ENCODE results near the gene ZSWIM3. TPM values are rescaled to one million over a fixed set of nuclear protein-coding genes. Genes with fewer than 3 reads are reported as not detected.
A peak's percentile ranks its signal among the peaks of the same experiment; 100 is the strongest.

Gene ZSWIM3
- total RNA-seq, 4 donors from 2014 or later = 1.3 to 3.3 (median 2.1) TPM

- Histone ChIP-seq H3K27ac (peak overlapping the region; percentile 46 to 67 (median 56)), H3K4me3 (peak overlapping the region in 2 of 4 donors; percentile 0 to 6), H3K4me1 (peaks cover 11 to 27% of the 10 kb centered on the region in 2 donors), H3K27me3 (no peaks in the 10 kb centered on the region), H3K36me3 (no peaks in the 10 kb centered on the region), H3K9me3 (no peaks in the 10 kb centered on the region)
- TF ChIP-seq POLR2A (IDR thresholded peaks at IDR 0.05) (no peak), CTCF (IDR thresholded peaks at IDR 0.05 in 4 of 5, conservative IDR thresholded peaks at IDR 0.05 in 1 of 5) (no peak)
- in situ Hi-C loops (cut with MboI; ENCODE audit: low sequenced_read_pairs in 4 of 4) = no loop called here
- intact Hi-C loops (cut with DNase I; ENCODE audit: low total_unique reads) = no loop called here
- peak; percentile 36 to 61 for DNase-seq
- ATAC-seq = peak; percentile 71 to 74
Measured at GRCh38 chr20:45924391-45925261, 67.2 kb downstream of the ZSWIM3 start.

- TF ChIP-seq POLR2A (IDR thresholded peaks at IDR 0.05) (no peak), CTCF (IDR thresholded peaks at IDR 0.05 in 4 of 5, conservative IDR thresholded peaks at IDR 0.05 in 1 of 5) (no peak)
- Histone ChIP-seq H3K4me1 (peaks cover 11 to 20% of the 10 kb centered on the region in 2 donors), H3K27ac (no peak overlapping the region), H3K27me3 (no peaks in the 10 kb centered on the region), H3K4me3 (no peak overlapping the region), H3K9me3 (no peaks in the 10 kb centered on the region), H3K36me3 (no peaks in the 10 kb centered on the region)
- in situ Hi-C loops (cut with MboI; ENCODE audit: low sequenced_read_pairs in 4 of 4) (no loop called here), intact Hi-C loops (cut with DNase I; ENCODE audit: low total_unique reads) (no loop called here)
- ATAC-seq (no peak), DNase-seq (no peak)
Measured at GRCh38 chr20:45925821-45926506, 68.5 kb downstream of the ZSWIM3 start.

- H3K27ac ChIP-seq = no peak overlapping the region
- no peaks in the 10 kb centered on the region for H3K9me3 ChIP-seq
- ATAC-seq (no peak), DNase-seq (no peak)
- H3K4me1 ChIP-seq = peaks cover 11 to 20% of the 10 kb centered on the region in 2 donors
- intact Hi-C loops (cut with DNase I; ENCODE audit: low total_unique reads) = no loop called here
- H3K36me3 ChIP-seq = no peaks in the 10 kb centered on the region
- TF ChIP-seq CTCF (IDR thresholded peaks at IDR 0.05 in 4 of 5, conservative IDR thresholded peaks at IDR 0.05 in 1 of 5) = no peak
- no peak for TF ChIP-seq POLR2A (IDR thresholded peaks at IDR 0.05)
- H3K27me3 ChIP-seq = no peaks in the 10 kb centered on the region
- in situ Hi-C loops (cut with MboI; ENCODE audit: low sequenced_read_pairs in 4 of 4) = no loop called here
- H3K4me3 ChIP-seq = no peak overlapping the region
Measured at GRCh38 chr20:45926731-45927070, 69.3 kb downstream of the ZSWIM3 start.

- intact Hi-C loops (cut with DNase I; ENCODE audit: low total_unique reads) = no loop called here
- DNase-seq = no peak
Measured at GRCh38 chr20:45927071-45927878, 69.9 kb downstream of the ZSWIM3 start.

More at GRCh38 chr20:45927071-45927878, 69.9 kb downstream of the ZSWIM3 start:
- H3K4me3 ChIP-seq = no peak overlapping the region
- no peaks in the 10 kb centered on the region for H3K36me3 ChIP-seq
- no peak overlapping the region for H3K27ac ChIP-seq
- in situ Hi-C loops (cut with MboI; ENCODE audit: low sequenced_read_pairs in 4 of 4) = no loop called here
- ATAC-seq = no peak
- no peaks in the 10 kb centered on the region for H3K27me3 ChIP-seq
- peaks cover 11 to 17% of the 10 kb centered on the region in 2 donors for H3K4me1 ChIP-seq
- H3K9me3 ChIP-seq = no peaks in the 10 kb centered on the region
- TF ChIP-seq POLR2A (IDR thresholded peaks at IDR 0.05) (no peak), CTCF (IDR thresholded peaks at IDR 0.05 in 4 of 5, conservative IDR thresholded peaks at IDR 0.05 in 1 of 5) (no peak)

Other genes starting within 250 kb of the ZSWIM3 start
- not detected for gene WFDC10A, start 227.9 kb upstream of the ZSWIM3 start, total RNA-seq
- not detected for gene WFDC9, start 226.3 kb upstream of the ZSWIM3 start, total RNA-seq
- not detected for gene WFDC11, start 187.4 kb upstream of the ZSWIM3 start, total RNA-seq
- not detected for gene WFDC13, start 155.6 kb upstream of the ZSWIM3 start, total RNA-seq
- gene WFDC10B, start 152.6 kb upstream of the ZSWIM3 start, total RNA-seq = not detected
- gene SPINT4, start 135.3 kb upstream of the ZSWIM3 start, total RNA-seq = not detected
- not detected for gene WFDC3, start 65.7 kb upstream of the ZSWIM3 start, total RNA-seq
- gene DNTTIP1, start 65.7 kb upstream of the ZSWIM3 start, total RNA-seq = 10 to 100 TPM; 26.1 to 41.9 (median 36.4) TPM
- gene UBE2C, start 45.0 kb upstream of the ZSWIM3 start, total RNA-seq = under 1 TPM in 1 of 4 donors, not detected in 3; 0.84 TPM
- gene TNNC2, start 30.3 kb upstream of the ZSWIM3 start, total RNA-seq = 1,000 to 10,000 TPM; 2,919 to 3,968 (median 3,006) TPM
- gene SNX21, start 23.8 kb upstream of the ZSWIM3 start, total RNA-seq = 100 to 1,000 TPM in 2 of 4 donors, 10 to 100 TPM in 2; 35.8 to 114 (median 79.0) TPM
- 10 to 100 TPM; 32.3 to 66.2 (median 41.4) TPM for gene ACOT8, start 222 bp upstream of the ZSWIM3 start, total RNA-seq
- gene ZSWIM1, start 23.6 kb downstream of the ZSWIM3 start, total RNA-seq = 1 to 10 TPM; 5.7 to 8.5 (median 6.9) TPM
- gene SPATA25, start 30.0 kb downstream of the ZSWIM3 start, total RNA-seq = 1 to 10 TPM in 2 of 4 donors, under 1 TPM in 1, not detected in 1; 0.71 to 4.1 (median 1.8) TPM
- 10 to 100 TPM in 2 of 4 donors, 1 to 10 TPM in 2; 4.9 to 24.1 (median 10.2) TPM for gene NEURL2, start 33.6 kb downstream of the ZSWIM3 start, total RNA-seq
- gene CTSA, start 33.7 kb downstream of the ZSWIM3 start, total RNA-seq = 10 to 100 TPM; 21.9 to 59.2 (median 46.2) TPM
- gene PLTP, start 54.5 kb downstream of the ZSWIM3 start, total RNA-seq = 10 to 100 TPM; 22.2 to 77.3 (median 37.3) TPM
- 10 to 100 TPM; 32.1 to 51.2 (median 37.0) TPM for gene PCIF1, start 77.1 kb downstream of the ZSWIM3 start, total RNA-seq
- gene ZNF335, start 114.6 kb downstream of the ZSWIM3 start, total RNA-seq = 10 to 100 TPM in 3 of 4 donors, 1 to 10 TPM in 1; 8.3 to 19.1 (median 12.7) TPM
- gene MMP9, start 151.3 kb downstream of the ZSWIM3 start, total RNA-seq = 1 to 10 TPM in 1 of 4 donors, under 1 TPM in 3; 0.51 to 1.4 (median 0.67) TPM
- not detected for gene SLC12A5, start 171.6 kb downstream of the ZSWIM3 start, total RNA-seq
- 10 to 100 TPM; 14.7 to 21.5 (median 19.0) TPM for gene NCOA5, start 232.3 kb downstream of the ZSWIM3 start, total RNA-seq

Measured in gastrocnemius medialis (tissue), 4 donors.